Colonic mucosa (tissue), 4 donors: ENCODE results near the gene CMTM5. TPM values are rescaled to one million over a fixed set of nuclear protein-coding genes. Genes with fewer than 3 reads are reported as not detected.
"Not testable (repeated sequence)": the region's sequence is repeated elsewhere in the genome, so short reads cannot be mapped to it uniquely, and the experiment has no call there.

Experiments used
- DNase-seq: peaks from one replicate; pipeline ENCODE4 v3.0.0-alpha.2; 2020
- H3K27ac ChIP-seq: fragments of 200-600 bp; one replicate; pipeline ENCODE4 v1.8.0; 2021
- H3K27me3 ChIP-seq: fragments of 200-600 bp; one replicate; pipeline ENCODE4 v1.8.0; 2021
- H3K36me3 ChIP-seq: fragments of 200-600 bp; one replicate; pipeline ENCODE4 v1.8.0; 2021
- H3K4me1 ChIP-seq: fragments of 200-600 bp; one replicate; pipeline ENCODE4 v1.8.0; 2021; ENCODE audit warnings: mild to moderate bottlenecking
- H3K4me3 ChIP-seq: fragments of 200-600 bp; one replicate; pipeline ENCODE4 v1.8.0; 2021
- H3K9ac ChIP-seq, 2 donors: one replicate each; pipeline ENCODE4 v1.7.0; 2013; ENCODE audit warnings: control low read depth in 2 of 2, low read depth in 2 of 2, low read length in 2 of 2
- H3K9me3 ChIP-seq: fragments of 200-600 bp; one replicate; pipeline ENCODE4 v1.8.0; 2021
- intact Hi-C: fragments of 100-400 bp; cut with DNase I; formaldehyde crosslinking; loops from one replicate; pipeline ENCODE4 v1.14.1; 2022
- total RNA-seq, 2 donors: library from RNA; stranded (reverse); fragmentation: NEBNext Ultra II Directional in 1 of 2; extraction: Animal tissue kit (Norgen Biotek cat#: 25700) in 1 of 2; gene quantifications; one replicate each; pipeline ENCODE4 v1.2.1, GENCODE V29; 2021
- TF ChIP-seq, protein P1 (sequence below): fragments of 200-600 bp; IDR thresholded peaks from one replicate; pipeline ENCODE4 v1.8.0; 2022; ENCODE audit warnings: antibody characterized with exemption, mild to moderate bottlenecking
- donor health status: healthy.
- donor health status: DM: no; HTN: no; CAD: no.
- donor health status: DM: no; HTN: no; CAD: no.

CMTM5 gene
- total RNA-seq, 2 donors from 2014 or later = 0.40 to 0.66 TPM

DNA sequence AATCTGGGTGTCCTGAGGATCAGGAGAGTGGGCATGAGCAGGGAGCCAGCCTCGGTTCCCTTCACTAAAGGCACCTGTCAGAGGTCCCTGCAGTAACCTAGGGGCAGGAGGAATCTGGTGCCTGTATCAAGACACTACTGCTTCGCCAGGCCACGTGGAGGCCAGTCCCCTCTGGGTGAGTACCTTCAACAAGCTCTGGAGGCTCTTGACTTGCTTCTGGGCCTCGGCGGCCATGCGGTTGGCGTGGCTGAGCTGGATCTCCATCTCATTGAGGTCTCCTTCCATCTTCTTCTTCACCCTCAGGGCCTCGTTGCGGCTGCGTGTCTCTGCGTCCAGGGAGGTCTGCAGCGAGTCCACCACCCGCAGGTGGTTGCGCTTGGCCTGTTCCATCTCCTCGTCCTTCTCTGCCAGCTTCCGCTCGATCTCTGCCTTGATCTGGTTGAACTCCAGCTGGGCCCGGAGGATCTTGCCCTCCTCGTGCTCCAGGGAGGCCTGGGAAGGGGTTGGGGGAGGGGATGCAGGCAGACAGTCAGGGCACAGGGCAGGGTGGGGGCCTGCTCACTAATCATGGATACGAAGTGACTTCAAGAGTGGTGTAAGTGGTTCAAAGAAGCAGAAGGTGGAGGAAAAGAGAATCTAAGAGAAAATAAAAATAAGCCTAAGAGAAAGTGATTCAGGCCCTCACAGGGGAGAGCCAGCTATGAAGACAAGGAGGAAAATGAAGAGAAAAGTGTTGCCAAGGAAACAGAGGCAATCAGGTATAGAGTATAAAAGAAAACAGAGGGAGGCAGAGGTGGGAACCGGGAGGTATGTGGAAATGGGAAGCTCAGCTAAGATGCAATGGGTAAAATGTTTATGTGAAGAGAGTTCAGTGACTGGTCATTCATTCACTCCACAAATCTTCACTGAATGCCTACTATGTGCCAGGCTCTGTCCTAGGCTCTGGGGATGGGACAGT is 39.3 kb downstream of the CMTM5 start:
- Histone ChIP-seq H3K36me3 (no peaks in the 10 kb centered on the region), H3K4me3 (no peak overlapping the region), H3K27ac (no peak overlapping the region), H3K27me3 (no peaks in the 10 kb centered on the region), H3K9ac (no peak overlapping the region), H3K4me1 (no peaks in the 10 kb centered on the region), H3K9me3 (no peaks in the 10 kb centered on the region)
- DNase-seq = no peak
- TF ChIP-seq, protein P1, sequence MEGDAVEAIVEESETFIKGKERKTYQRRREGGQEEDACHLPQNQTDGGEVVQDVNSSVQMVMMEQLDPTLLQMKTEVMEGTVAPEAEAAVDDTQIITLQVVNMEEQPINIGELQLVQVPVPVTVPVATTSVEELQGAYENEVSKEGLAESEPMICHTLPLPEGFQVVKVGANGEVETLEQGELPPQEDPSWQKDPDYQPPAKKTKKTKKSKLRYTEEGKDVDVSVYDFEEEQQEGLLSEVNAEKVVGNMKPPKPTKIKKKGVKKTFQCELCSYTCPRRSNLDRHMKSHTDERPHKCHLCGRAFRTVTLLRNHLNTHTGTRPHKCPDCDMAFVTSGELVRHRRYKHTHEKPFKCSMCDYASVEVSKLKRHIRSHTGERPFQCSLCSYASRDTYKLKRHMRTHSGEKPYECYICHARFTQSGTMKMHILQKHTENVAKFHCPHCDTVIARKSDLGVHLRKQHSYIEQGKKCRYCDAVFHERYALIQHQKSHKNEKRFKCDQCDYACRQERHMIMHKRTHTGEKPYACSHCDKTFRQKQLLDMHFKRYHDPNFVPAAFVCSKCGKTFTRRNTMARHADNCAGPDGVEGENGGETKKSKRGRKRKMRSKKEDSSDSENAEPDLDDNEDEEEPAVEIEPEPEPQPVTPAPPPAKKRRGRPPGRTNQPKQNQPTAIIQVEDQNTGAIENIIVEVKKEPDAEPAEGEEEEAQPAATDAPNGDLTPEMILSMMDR = no peak
- intact Hi-C loops = no loop called here

DNA sequence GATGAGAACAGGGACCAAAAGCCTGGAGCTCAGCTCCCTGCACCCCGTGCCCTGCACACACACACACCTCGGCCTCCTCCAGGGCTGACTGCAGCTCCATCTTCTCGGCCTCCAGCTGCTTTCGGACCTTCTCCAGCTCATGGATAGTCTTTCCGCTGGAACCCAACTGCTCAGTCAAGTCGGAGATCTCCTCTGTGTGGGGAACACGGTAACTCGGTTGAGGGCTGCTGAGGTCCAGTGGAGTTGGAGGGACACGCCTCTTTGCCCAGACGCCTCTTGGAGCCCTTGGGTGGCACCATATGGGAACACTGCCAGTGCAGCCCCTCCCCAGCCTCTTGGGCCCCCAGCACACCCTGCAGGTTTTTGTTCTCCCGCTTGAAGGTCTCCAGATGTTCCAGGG is 40.0 kb downstream of the CMTM5 start:
- H3K4me3 ChIP-seq = no peak overlapping the region
- intact Hi-C loops = no loop called here

DNA sequence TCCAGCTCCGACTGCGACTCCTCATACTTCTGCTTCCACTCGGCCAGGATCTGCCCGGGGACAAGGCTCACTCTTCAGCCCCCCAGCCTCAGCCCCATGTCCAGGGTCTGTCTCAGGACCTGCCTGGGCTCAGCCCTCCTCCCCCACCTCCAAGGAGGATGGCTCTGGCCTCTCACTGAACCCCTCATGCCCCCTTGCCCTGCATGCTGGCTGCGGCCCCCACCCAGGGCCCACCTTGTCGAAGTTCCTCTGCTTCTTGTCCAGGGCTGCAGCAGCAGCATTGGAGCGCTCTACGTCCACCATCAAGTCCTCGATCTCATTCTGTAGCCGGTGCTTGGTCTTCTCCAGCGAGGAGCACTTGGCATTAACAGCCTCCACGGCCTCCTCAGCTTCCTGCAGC is 40.4 kb downstream of the CMTM5 start:
- H3K9me3 ChIP-seq, H3K27ac ChIP-seq, H3K9ac ChIP-seq, H3K4me1 ChIP-seq, H3K4me3 ChIP-seq, H3K36me3 ChIP-seq, intact Hi-C loops, H3K27me3 ChIP-seq, DNase-seq: not testable (repeated sequence)

More for the DNA sequence above, 40.0 kb downstream of the CMTM5 start:
- TF ChIP-seq, protein P1 = no peak
- Histone ChIP-seq H3K9ac (no peak overlapping the region), H3K4me1 (no peaks in the 10 kb centered on the region), H3K9me3 (no peaks in the 10 kb centered on the region), H3K27ac (no peak overlapping the region), H3K36me3 (no peaks in the 10 kb centered on the region), H3K27me3 (no peaks in the 10 kb centered on the region)
- no peak for DNase-seq

DNA sequence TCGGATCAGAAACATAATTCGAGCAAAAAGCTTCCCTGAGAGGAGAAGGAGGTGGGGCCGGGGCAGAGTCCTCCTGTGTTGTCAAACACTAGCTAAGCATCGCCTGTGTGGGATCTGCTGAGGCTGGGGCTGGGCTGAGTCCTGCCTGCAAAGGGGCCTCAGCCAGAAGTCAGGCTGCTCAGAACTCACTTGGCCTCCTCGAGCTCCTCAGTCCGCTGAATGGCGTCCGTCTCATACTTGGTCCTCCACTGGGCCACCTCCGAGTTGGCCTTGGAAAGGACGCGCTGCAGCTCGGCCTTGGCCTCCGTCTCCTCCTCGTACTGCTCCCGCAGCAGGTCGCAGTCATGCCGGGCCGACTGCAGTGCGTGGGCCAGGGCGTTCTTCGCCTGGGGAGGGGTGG is 41.2 kb downstream of the CMTM5 start:
- TF ChIP-seq, protein P1 = no peak
- Histone ChIP-seq H3K4me3 (no peak overlapping the region), H3K27ac (no peak overlapping the region), H3K4me1 (no peaks in the 10 kb centered on the region), H3K9me3 (no peaks in the 10 kb centered on the region), H3K36me3 (no peaks in the 10 kb centered on the region), H3K9ac (no peak overlapping the region), H3K27me3 (no peaks in the 10 kb centered on the region)
- no peak for DNase-seq
- intact Hi-C loops = no loop called here

DNA sequence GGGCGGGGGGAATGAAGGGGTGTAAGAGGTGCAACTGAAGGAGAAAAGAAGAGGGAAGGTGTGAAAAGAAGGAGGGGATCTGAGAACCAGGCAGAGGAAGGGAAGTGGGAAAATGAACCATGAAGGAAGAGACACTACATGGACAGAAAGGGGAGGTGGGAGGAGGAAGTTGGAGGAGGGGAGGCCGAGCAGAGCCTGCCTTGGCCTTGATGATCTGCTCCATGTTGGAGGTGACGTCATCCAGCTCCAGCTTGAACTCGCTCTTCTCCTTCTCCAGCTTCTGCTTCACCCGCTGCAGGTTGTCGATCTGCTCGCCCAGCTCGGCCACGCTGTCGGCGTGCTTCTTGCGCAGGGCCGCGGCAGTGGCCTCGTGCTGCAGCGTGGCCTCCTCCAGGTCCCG is 42.8 kb downstream of the CMTM5 start:
- H3K9me3 ChIP-seq, DNase-seq, H3K4me3 ChIP-seq, H3K36me3 ChIP-seq, intact Hi-C loops, H3K27me3 ChIP-seq, H3K9ac ChIP-seq, H3K27ac ChIP-seq, H3K4me1 ChIP-seq: not testable (repeated sequence)

GRCh38 chr14:23421594-23421993 is 44.7 kb downstream of the CMTM5 start:
- Histone ChIP-seq H3K9ac (no peak overlapping the region), H3K4me3 (no peak overlapping the region), H3K9me3 (no peaks in the 10 kb centered on the region), H3K4me1 (no peaks in the 10 kb centered on the region), H3K27ac (no peak overlapping the region), H3K36me3 (no peaks in the 10 kb centered on the region), H3K27me3 (no peaks in the 10 kb centered on the region)
- TF ChIP-seq, protein P1 = no peak
- DNase-seq = no peak
- intact Hi-C loops = no loop called here
